OCI-LY3 (cell line): ENCODE results near the gene SETBP1.

Experiments
- H2AFZ ChIP-seq: fragments of 200-600, 300-600 bp; shearing (Covaris generic); 2 replicates; pipeline ENCODE4 v1.6.0; 2014; ENCODE audit warnings: antibody characterized with exemption, low read depth, low read length
- H3K27ac ChIP-seq: fragments of 200-600, 300-600 bp; sonication (generic); 2 replicates; pipeline ENCODE4 v1.5.1; 2014; ENCODE audit warnings: mild to moderate bottlenecking, low read length, moderate library complexity, mixed read lengths
- H3K27me3 ChIP-seq: fragments of 200-600, 300-600 bp; sonication (generic); 2 replicates; pipeline ENCODE4 v1.6.1; 2014; ENCODE audit warnings: low read depth, low read length, mixed read lengths
- H3K36me3 ChIP-seq: fragments of 200-600, 300-600 bp; sonication (generic); replicated peaks from 2 replicates; pipeline ENCODE3; 2014; ENCODE audit warnings: low read depth, low read length, mixed read lengths
- H3K4me1 ChIP-seq: fragments of 300-600, 200-600 bp; sonication (generic); 2 replicates; pipeline ENCODE4 v1.6.1; 2014; ENCODE audit warnings: low read length, mixed read lengths
- H3K4me2 ChIP-seq: fragments of 200-600, 300-600 bp; sonication (generic); 2 replicates; pipeline ENCODE4 v1.6.1; 2014; ENCODE audit warnings: low read length, mixed read lengths
- H3K4me3 ChIP-seq: fragments of 300-600, 200-600 bp; sonication (generic); 2 replicates; pipeline ENCODE4 v1.5.1; 2014; ENCODE audit warnings: antibody characterized with exemption, mild to moderate bottlenecking, low read length, moderate library complexity
- H3K79me2 ChIP-seq: fragments of 300-600, 200-600 bp; shearing (Covaris generic); 2 replicates; pipeline ENCODE4 v1.6.1; 2014; ENCODE audit warnings: mild to moderate bottlenecking, low read length, mixed read lengths
- H3K9ac ChIP-seq: fragments of 300-600, 200-600 bp; shearing (Covaris generic); 2 replicates; pipeline ENCODE4 v1.6.0; 2014; ENCODE audit warnings: mild to moderate bottlenecking, low read length, moderate library complexity
- H3K9me3 ChIP-seq: fragments of 200-600, 300-600 bp; shearing (Covaris generic); 2 replicates; pipeline ENCODE4 v1.6.1; 2014; ENCODE audit warnings: low read length, mixed read lengths; ENCODE audit not compliant: insufficient read depth
- H4K20me1 ChIP-seq: fragments of 200-600, 300-600 bp; sonication (generic); 2 replicates; pipeline ENCODE4 v1.6.1; 2016; ENCODE audit warnings: low read length, mixed read lengths; ENCODE audit not compliant: insufficient read depth
- CTCF ChIP-seq: fragments of 200-600, 300-600 bp; sonication (generic); IDR thresholded peaks from 2 replicates; pipeline ENCODE4 v1.5.1; 2014; ENCODE audit warnings: antibody characterized with exemption, low read length, low read depth
- EZH2phosphoT487 ChIP-seq: fragments of 200-600 bp; shearing (Covaris generic); IDR thresholded peaks from 2 replicates; pipeline ENCODE4 v1.6.1; 2018; ENCODE audit warnings: antibody characterized with exemption, mixed run types, low read depth

The SETBP1 gene

DNA sequence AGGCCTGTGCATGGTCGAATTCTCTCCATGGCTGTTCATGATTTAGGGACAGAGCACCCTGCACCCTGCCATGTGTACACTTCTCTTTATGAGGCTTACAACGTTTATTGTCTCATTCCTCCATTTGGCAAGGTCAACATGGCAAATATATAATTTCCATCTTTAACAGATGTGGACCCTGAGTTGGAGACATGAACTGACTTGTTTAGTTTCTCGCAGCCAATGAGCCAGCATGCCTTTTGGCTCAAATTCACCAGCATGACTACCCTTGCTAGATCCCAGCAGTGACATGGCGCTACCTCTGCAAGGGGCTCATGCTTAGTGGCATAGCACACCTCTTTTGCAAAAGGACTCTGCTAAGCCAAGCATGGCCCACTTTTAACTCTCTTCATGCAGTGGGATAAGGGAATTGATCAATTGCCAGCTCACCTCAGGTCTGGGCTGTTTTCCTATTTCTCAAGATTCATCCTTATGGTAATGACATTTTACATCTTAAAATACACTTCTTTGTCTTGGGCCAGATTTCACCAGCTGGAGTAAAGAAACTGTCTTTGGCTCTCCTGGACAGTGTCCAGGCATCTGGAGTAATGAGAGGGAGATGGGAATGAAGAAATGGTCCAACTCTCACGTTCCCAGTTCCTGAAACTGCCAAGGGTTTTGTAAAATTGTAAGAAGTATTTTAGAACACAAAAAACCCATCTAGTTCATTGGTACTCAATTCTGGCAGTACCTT, 159.5 kb downstream of the SETBP1 start:
- TF ChIP-seq CTCF (no peak), EZH2phosphoT487 (no peak)
- H4K20me1 ChIP-seq = no peaks in the 10 kb centered on the region
- H3K9me3 ChIP-seq = no peaks in the 10 kb centered on the region
- peak overlapping the region; percentile 78 for H3K4me2 ChIP-seq
- H2AFZ ChIP-seq = no peak overlapping the region
- no peak overlapping the region for H3K4me3 ChIP-seq
- no peaks in the 10 kb centered on the region for H3K27me3 ChIP-seq
- H3K9ac ChIP-seq = no peak overlapping the region
- H3K27ac ChIP-seq = no peak overlapping the region
- no peaks in the 10 kb centered on the region; the same call in 1 of the 2 replicates for H3K79me2 ChIP-seq
- peaks cover 4% of the 10 kb centered on the region for H3K36me3 ChIP-seq
- peaks cover 49% of the 10 kb centered on the region for H3K4me1 ChIP-seq

DNA sequence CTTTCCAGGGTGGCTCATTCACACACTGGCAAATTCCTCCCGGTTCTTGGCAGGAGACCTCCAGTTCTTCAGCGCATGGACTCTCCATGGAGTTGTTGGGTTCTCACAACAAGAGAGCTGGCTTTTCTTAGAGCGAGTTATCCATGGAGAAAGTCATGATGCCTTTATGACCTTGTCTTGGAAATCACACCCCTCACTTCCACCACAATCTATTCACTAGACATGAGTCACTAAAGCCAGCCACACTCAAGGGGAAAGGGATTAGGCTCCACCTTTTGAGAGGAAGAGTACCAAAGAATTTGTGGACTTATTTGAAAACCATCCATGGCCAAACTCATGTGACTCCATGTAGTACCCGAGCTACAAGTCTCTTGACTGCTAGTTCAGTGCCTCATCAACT, 160.5 kb downstream of the SETBP1 start:
- no peaks in the 10 kb centered on the region for H3K27me3 ChIP-seq
- H4K20me1 ChIP-seq = no peaks in the 10 kb centered on the region
- TF ChIP-seq EZH2phosphoT487 = no peak
- TF ChIP-seq CTCF = no peak
- H3K4me2 ChIP-seq = no peak overlapping the region
- H3K4me3 ChIP-seq = no peak overlapping the region
- no peak overlapping the region for H3K27ac ChIP-seq
- H3K9me3 ChIP-seq = no peaks in the 10 kb centered on the region
- H3K36me3 ChIP-seq = peaks cover 4% of the 10 kb centered on the region
- no peak overlapping the region for H2AFZ ChIP-seq
- H3K4me1 ChIP-seq = peaks cover 49% of the 10 kb centered on the region
- no peaks in the 10 kb centered on the region; the same call in 1 of the 2 replicates for H3K79me2 ChIP-seq
- no peak overlapping the region for H3K9ac ChIP-seq

DNA sequence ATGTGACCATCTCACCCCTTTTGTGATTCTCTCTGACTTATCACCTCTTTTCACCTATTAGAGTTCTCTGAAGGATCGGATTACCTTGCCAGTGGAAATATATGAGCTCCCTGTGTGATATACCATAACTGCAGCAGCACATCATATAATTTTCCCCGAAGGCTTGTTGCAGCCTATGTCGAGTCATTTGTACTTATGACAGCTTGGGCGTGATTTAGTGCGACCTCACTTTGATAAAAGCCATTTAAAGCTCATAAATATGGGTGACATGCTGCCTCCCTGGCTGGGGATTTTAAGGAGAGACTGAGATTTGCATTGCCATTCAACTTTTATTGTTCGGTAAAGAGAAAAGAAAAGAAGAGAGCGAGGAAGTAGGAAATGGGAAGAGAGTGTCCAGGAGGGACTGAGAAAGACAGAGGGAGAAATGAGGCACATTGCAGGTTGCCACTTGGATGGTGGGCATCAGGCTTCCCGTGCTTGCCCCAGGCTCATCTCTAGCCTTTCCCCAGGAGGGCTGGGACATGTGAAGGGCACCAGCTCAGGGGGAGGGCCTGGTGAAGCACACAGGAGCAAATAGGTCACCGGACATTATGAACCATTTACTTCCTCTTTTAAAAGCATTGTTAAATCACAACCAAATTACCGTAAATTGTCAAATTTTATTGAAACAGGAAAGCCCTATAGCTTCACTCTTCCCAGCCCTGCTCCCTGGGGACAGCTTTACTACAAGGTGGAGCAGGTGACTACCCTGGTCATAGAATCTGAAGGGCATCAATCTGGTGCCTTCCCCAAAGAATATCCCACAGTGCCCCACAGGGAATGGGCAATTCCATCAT, 161.3 kb downstream of the SETBP1 start:
- Histone ChIP-seq H3K27me3 (no peaks in the 10 kb centered on the region), H2AFZ (no peak overlapping the region), H3K4me3 (no peak overlapping the region; the same call in 1 of the 2 replicates), H3K4me2 (peak overlapping the region; percentile 27), H3K4me1 (peaks cover 48% of the 10 kb centered on the region), H3K9me3 (no peaks in the 10 kb centered on the region), H3K79me2 (no peaks in the 10 kb centered on the region; the same call in 1 of the 2 replicates), H3K27ac (peak overlapping the region; percentile 3; the same call in 1 of the 2 replicates), H4K20me1 (no peaks in the 10 kb centered on the region), H3K9ac (no peak overlapping the region), H3K36me3 (peaks cover 4% of the 10 kb centered on the region)
- TF ChIP-seq EZH2phosphoT487 = no peak
- TF ChIP-seq CTCF = no peak
